ENCODE measurements around the gene MMP27.
A peak's percentile ranks its signal among the peaks of the same experiment; 100 is the strongest.

MMP27 gene

DNA sequence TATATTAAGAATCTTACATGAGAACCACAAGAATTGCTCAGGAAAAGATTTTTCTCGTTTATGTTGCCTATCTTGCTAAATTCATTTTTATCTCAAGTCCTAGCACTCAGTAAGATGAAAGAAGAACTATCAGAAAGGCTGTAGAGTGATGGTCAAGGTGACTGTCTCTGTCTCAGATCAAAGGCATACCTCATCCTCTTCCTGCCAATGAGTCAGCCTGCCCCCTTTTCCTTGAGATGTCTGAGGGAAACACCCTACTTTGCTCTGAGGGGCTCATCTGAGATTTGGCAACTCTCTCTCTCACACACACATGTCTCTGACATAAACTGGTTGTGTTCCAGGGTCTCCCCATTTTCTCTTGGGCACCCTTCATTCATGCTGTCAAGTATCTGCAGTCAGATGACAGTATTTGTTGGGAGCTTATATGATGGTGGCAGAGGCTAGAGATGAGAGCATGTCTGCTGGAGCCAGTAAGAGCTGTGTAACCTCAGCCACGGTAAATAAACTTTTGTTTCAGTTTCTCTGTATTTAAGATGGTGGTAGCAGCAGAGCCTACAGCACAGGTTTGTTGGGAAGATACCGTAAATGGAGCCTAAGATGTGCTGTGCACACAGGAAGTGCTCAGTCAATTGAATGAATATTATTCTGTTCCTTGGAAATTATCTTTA, 1.6 kb downstream of the MMP27 start:
- no peak for DNase-seq

DNA sequence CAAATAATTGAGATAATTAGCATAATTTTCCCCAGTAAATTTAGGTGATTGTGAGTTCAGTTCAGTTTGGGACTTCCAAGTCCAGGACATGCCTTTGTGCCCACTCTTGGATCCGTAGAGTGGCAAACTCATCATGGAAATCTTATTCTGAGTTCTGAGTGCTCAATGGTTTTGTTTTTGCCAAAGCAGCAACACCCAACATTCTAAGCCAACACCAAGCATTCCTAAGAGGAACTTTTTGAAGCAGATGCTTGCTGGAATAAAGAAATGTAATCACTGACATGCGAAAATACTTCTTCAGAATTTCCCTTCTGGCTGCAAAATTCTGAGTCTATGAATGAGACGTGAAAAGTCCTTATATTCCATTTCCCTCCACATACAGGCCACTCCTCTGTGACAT, 10.4 kb downstream of the MMP27 start:
- no peak for DNase-seq

DNA sequence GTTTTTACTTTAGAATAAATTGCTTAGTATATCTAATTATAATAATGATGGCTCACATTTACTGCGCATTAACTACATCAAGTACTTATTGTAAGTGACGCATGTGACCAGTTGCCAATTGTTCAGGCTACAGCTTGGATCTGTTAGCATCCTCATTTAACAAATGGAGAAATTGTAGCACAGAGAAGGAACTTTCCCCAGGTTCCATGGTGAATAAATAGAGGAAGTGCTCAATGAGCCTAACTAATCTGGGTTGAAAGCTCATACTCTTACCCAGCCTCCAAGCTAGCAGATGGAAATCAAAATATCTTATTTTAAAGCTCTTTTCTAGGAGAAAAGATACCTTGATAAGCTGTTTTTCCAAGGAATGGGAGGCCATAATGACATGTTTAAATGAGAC, 19.8 kb downstream of the MMP27 start:
- no peak for DNase-seq

DNA sequence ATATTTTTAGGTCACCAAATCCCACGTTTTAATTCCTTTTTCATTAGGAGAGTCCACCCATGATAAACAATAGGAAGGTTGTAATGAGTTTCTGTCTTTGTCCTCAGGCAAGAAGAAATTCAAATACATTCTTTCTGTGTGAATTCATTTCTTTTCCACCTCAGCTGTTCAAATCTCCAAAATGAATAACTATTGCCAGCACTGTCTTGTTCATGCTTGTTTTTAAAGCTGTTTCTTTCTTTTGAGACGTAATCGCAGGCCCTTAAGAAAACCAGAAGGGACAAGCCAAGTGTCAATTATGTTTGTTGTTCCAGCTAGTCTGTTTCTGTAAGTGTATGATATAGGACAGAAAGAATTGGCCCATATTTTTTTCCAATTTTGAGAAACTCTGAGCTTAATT, 20.2 kb downstream of the MMP27 start:
- DNase-seq, result no peak

DNA sequence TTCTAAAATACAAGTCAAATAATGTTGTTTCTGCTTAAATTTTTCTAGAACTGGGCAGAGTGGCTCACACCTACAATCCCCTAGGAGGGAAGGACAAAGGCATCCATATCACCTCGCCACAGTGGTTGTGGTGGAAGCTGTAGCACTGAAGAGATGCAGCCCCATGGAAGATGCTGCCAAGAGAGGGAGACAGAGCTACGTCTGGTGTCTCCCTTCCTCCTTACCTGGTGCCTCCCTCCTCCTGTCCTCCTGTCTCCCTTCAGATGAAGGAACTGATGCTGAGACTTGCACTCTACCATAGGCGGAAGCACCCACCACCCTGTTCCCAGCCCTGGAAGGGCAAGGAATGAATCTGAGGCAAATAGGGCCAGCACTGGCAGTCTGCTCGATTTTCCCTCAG, 22.3 kb downstream of the MMP27 start:
- no peak for DNase-seq

DNA sequence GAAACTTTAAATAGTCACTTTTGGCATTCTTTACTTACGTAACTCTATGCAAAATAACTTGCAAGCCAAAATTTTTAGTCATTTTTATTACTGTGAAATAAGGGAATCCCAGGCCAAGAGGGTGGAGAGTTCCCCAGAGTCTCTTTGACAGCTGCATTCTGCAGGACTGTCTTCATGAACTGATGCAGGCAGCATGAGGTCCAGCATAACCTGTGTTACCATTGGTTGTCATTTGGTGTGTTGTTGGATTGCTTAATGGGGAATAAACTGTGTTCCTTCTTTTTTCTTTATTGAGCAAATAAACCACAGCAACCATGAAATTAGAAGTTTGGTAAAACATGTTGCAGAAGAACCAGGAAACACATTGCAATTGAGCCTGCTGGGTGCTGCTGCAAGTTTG, 24.6 kb downstream of the MMP27 start:
- no peak for DNase-seq

DNA sequence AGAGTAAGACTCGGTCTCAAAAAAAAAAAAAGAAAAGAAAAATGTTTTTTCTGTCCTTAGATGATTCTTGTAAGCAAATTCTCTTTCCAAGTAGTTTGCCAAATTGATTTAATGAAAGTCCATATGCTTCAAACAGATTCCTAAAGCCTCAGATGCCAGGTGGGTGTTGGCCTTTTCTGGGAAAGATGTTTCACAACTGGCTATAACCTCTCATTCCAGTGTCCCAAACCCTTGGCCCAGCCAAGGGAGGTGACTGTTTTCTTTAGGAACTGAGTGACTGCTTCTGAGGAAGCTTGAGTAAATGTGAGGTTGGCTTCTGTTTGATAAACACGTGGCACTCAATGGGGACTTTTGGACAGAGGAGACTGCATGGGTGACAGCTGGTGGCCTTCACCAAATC, 27.5 kb downstream of the MMP27 start:
- DNase-seq, result no peak

DNA sequence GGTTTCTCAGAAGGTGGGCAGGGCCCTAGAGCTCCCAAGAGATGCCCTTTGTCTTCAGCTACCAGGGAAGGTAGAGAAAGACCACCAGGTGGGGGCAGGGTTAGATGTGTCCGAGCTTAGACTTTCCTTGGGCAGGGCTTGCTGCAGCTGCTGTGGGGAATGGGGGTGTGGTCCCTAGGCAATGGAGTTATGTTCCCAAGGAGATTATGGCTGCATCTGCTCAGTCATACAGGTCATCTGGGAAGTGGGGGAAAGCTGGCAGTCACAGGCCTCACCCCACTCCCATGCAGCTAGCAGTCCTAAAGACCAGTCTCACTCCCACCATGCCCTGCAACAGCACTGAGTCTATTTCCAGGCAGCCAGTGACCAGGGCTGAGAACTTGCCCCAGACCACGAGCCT, 29.5 kb downstream of the MMP27 start:
- DNase-seq, result no peak

DNA sequence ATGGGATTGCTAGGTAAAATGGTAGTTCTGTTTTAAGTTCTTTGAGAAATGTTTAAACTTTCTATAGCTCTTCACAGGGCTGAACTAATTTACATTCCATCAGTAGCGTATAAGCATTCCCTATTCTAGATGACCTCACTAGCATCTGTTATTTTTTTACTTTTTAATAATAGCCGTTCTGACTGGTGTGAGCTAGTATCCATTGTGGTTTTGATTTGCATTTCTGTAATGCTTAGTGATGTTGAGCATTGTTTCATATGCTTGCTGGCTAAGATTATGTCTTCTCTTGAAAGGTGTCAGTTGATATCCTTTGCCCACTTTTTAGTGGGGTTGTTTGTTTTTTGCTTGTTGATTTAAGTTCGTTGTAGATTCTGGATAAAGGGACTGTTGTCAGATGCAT, 35.9 kb downstream of the MMP27 start:
- no peak for DNase-seq

DNA sequence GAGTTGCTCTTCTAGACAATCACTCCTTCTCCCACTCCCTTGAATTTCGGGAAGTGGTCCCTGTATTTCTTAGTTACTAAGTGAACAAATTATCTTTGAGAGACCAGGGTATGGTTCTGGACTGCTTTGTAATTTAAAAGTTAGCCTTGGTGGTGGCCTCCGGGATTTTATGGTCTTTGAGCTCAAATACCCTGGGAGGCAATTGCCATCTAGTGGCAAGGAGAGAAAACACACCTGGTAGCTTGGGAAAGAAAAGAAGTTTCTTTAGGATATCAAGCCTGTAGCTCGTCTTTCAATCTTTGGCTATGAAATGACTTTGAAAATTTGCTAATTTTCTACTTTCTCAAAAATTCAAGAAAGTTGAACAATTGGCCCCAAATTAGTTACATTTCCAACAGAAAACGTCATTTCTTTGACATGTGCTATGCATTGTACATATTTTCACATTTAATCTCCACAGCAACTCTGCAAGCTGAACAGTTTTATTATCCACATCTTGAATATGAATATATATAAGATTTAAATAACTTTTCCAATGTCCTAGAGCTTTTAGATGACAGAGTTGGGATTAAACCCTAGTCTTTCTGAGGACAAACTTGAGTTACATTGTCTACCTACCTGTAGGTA, 39.1 kb downstream of the MMP27 start:
- peak in 1 of 2 donors; percentile 4 for DNase-seq

DNA sequence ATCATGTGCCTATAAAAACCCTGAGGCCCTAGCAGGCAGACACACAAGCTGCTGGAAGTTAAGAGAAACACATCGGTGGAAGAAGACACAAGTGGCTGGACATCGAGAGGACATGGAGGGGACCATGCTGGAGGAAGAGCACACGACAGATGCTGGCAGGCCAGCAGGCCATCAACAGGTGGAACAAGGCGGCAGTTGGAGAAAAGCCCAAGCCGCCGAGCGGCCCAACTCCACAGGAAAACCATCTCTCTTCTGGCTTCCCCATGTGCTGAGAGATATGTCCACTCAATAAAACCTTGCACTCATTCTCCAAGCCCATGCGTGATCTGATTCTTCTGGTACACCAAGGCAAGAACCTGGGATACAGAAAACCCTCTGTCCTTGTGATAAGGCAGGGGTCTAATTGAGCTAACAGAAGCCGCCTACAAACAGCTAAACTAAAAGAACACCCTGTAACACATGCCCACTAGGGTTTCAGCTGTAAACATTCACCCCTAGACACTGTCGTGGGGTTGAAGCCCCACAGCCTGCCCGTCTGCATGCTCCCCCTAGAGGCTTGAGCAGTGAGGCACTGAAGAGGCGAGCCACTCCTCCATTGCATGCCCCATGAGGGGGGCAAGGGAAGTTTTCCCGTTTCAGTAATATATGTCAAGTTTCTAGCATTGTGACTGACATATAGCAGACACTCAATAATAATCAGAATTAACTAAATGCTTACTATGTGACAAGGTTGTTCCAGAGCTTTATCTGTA, 41.4 kb downstream of the MMP27 start:
- peak in 1 of 2 donors; percentile 21 for DNase-seq

DNA sequence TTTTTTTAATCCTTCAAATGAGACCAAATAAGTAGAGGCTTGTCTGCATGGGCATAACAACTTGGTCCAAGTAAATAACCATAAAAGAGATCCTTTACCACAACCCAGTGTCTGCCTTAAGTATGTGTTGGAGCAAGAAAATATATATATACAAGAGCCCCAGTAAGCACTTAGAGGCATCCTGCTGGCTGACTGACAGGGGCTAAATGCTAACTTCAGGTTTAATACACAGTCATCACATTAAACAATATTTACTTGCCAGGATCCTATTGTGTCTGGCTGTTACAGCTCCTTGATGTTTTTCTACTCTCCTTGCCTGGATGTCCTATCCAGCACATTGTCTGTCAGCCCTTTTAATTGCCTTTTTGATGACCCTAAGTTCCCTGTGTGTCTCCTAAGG, 43.0 kb downstream of the MMP27 start:
- DNase-seq, result no peak

DNA sequence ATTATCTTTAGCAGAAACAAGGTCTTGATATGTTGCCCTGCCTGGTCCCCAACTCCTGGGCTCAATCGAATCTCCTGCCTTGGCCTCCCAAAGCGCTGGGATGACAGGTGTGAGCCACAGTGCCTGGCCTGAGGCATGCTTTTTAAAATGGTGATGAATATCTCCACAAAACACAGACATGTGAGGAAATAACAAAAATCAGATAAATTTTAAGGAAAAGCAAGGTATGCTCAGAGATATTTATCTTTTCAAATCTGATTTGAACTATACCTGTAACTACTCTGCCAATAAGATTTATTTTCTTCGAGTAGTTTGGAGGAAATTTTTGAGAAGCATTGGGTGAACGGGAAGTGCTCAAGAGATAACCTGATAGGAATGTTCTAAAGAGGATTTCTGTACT, 44.5 kb downstream of the MMP27 start:
- DNase-seq, result no peak

DNA sequence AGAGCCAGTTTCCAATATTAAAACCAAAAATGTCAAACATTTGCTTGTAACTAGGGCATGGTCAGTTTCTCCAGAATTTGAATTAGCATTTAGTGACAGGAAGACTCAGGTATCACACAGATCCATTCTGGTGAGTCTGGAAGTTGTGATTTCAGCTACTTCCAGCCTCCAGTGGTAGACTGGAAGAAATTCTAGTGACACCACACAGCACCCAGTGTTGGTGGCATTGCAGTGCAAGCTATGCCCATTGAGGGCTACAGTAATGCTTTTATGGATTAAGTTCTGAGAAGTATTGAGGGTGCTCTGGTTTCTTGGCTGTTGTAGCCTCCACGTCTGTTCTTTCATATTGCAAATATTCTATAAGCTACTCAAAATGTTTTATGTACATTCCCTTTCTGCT, 49.0 kb downstream of the MMP27 start:
- no peak for DNase-seq

DNA sequence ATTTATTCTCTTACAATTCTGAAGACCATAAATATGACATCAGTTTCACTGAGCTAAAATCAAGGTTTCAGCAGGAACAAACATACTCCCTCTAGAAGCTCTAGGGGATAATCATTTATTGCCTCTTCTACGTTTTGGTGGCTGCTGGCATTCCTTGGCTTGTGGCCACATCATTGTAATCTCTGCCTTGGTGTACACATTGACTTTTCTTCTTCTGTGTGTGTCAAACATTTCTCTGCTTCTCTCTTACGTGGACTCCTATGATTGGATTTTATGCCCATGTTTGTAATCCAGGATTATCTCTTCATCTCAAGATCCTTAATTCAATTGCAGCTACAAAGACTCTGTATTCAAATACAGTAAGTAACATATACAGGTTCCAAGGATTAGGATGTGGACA, 50.0 kb downstream of the MMP27 start:
- DNase-seq, result no peak

DNA sequence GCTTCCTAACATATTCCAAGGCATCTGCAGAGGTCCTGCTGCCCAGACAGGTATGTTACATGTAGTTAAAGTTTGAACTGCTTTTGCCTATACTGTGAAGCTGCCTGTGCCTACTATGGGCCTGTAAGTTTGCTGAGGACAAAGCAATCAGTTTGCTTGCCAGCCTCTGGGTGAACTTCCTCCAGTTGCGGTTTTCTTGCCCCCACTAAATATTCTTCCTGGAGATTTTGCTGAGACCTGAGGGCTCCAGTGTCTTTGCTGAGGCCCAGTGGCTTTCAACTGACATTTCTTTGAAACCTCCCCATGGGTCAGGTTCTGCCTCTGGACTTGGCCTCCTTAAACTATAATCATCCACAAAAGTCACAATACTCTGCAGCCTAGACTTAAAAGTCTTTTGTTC, 50.8 kb downstream of the MMP27 start:
- no peak for DNase-seq

DNA sequence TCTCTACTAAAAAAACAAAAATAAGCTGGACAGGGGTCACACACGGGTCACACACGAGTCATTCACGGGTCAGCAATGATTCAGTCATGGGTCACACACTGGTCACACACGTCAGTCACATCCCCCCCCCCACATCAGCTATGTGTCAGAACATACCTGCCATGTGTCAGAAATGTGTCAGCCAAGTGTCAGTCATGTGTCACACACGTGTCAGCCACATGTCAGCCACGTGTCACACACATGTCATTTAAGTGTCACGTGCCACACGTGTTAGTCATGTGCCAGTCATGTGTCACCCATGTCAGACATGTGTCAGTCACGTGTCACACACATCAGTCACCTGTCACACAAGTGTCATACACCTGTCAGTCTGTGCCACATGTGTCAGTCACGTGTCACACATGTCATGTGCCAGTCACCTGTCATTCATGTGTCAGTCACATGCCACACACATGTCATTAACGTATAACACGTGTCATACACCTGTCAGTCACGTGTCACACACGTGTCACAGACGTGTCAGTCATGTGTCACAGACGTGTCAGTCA, 51.8 kb downstream of the MMP27 start:
- no peak for DNase-seq

DNA sequence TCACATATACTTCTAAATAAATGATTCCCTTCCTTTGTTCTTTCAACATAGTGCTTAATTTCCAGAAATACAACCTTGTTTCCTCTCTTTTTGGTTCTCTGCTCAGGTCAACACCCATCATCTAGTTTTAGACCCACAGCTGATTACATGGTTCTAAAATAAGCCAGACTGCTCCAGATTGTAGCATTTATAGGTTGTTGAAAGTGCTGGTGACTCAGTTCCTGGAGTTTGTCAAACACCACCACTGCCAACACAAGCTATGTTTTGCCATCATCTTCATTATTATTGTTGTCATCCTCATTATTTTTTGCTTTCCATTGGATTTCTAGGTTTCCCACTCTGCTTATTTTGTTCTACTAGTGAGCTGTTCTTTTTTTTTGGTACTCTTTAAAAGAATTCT, 58.1 kb downstream of the MMP27 start:
- no peak for DNase-seq

DNA sequence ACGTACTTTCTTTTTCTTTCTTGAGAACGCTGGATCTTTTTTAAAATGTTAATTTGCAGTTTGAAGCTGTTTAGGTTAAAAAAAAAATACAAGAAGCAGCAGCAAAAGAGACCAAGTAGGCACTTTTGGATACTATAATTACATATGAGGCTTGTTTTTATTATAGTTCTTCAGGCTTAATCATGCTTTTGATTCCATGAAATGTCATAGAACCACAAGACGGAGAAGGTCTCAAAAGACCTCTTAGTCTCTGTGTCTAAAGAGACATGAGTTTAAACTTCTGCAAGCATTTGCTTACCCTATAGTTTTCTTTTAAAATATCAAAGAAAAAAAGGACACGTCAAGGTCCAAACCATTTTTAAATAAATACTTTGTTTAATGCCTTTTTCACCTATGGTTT, 61.6 kb downstream of the MMP27 start:
- no peak for DNase-seq
